ENCODE results near the gene IL6. TPM values are rescaled to one million over a fixed set of nuclear protein-coding genes. Genes with fewer than 3 reads are reported as not detected.
A peak's percentile ranks its signal among the peaks of the same experiment; 100 is the strongest.

Gene IL6
- polyA plus RNA-seq, 1 donor from 2014 or later, result not detected

- Histone ChIP-seq H3K27ac (ENCODE audit: low read length) (peak overlapping the region; percentile 23), H3K4me2 (ENCODE audit: low read length) (no peak overlapping the region), H3K79me2 (replicated peaks; ENCODE audit: insufficient read depth, low read length) (no peaks in the 10 kb centered on the region), H3K36me3 (ENCODE audit: insufficient read depth, low read length) (no peaks in the 10 kb centered on the region), H3K4me3 (ENCODE audit: low read length) (no peak overlapping the region), H3K27me3 (ENCODE audit: insufficient read depth, low read depth, low read length) (no peaks in the 10 kb centered on the region), H3F3A (ENCODE audit: insufficient read depth, low read length, poor library complexity, severe bottlenecking) (no peaks in the 10 kb centered on the region), H3K9ac (ENCODE audit: low read length) (no peak overlapping the region), H4K20me1 (ENCODE audit: insufficient read depth) (no peaks in the 10 kb centered on the region), H2AFZ (ENCODE audit: low read depth, low read length) (no peak overlapping the region), H3K9me2 (ENCODE audit: insufficient read depth, low read length) (no peaks in the 10 kb centered on the region), H3K9me3 (ENCODE audit: low read length) (no peaks in the 10 kb centered on the region)
- TF ChIP-seq EZH2 (IDR thresholded peaks at IDR 0.05; ENCODE audit: borderline replicate concordance, insufficient read depth, low read length, poor library complexity, severe bottlenecking) (no peak), RAD21 (conservative IDR thresholded peaks at IDR 0.05) (no peak), POLR2AphosphoS5 (IDR thresholded peaks at IDR 0.05) (no peak), EP300 (conservative IDR thresholded peaks at IDR 0.05; ENCODE audit: poor library complexity, severe bottlenecking) (no peak), REST (IDR thresholded peaks at IDR 0.05; ENCODE audit: borderline replicate concordance) (no peak), SMC3 (conservative IDR thresholded peaks at IDR 0.05; ENCODE audit: poor library complexity) (no peak), TAF1 (IDR thresholded peaks at IDR 0.05; ENCODE audit: low read depth) (no peak), MXI1 (conservative IDR thresholded peaks at IDR 0.05; ENCODE audit: poor library complexity, severe bottlenecking) (no peak)
- TF ChIP-seq, protein P1, sequence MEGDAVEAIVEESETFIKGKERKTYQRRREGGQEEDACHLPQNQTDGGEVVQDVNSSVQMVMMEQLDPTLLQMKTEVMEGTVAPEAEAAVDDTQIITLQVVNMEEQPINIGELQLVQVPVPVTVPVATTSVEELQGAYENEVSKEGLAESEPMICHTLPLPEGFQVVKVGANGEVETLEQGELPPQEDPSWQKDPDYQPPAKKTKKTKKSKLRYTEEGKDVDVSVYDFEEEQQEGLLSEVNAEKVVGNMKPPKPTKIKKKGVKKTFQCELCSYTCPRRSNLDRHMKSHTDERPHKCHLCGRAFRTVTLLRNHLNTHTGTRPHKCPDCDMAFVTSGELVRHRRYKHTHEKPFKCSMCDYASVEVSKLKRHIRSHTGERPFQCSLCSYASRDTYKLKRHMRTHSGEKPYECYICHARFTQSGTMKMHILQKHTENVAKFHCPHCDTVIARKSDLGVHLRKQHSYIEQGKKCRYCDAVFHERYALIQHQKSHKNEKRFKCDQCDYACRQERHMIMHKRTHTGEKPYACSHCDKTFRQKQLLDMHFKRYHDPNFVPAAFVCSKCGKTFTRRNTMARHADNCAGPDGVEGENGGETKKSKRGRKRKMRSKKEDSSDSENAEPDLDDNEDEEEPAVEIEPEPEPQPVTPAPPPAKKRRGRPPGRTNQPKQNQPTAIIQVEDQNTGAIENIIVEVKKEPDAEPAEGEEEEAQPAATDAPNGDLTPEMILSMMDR (IDR thresholded peaks at IDR 0.05; ENCODE audit: poor library complexity, severe bottlenecking), result no peak
Observed at GRCh38 chr7:22743014-22743413, 16.0 kb downstream of the IL6 start.

GRCh38 chr7:22751341-22751740 is 24.3 kb downstream of the IL6 start:
- no peak for TF ChIP-seq EP300 (conservative IDR thresholded peaks at IDR 0.05; ENCODE audit: poor library complexity, severe bottlenecking)
- TF ChIP-seq MXI1 (conservative IDR thresholded peaks at IDR 0.05; ENCODE audit: poor library complexity, severe bottlenecking), result no peak
- no peak for TF ChIP-seq EZH2 (IDR thresholded peaks at IDR 0.05; ENCODE audit: borderline replicate concordance, insufficient read depth, low read length, poor library complexity, severe bottlenecking)
- no peak for TF ChIP-seq POLR2AphosphoS5 (IDR thresholded peaks at IDR 0.05)
- TF ChIP-seq, protein P1 (IDR thresholded peaks at IDR 0.05; ENCODE audit: poor library complexity, severe bottlenecking), result no peak
- TF ChIP-seq RAD21 (conservative IDR thresholded peaks at IDR 0.05), result no peak
- no peak for TF ChIP-seq REST (IDR thresholded peaks at IDR 0.05; ENCODE audit: borderline replicate concordance)
- no peak for TF ChIP-seq TAF1 (IDR thresholded peaks at IDR 0.05; ENCODE audit: low read depth)
- no peak for TF ChIP-seq SMC3 (conservative IDR thresholded peaks at IDR 0.05; ENCODE audit: poor library complexity)
- no peaks in the 10 kb centered on the region for H3K9me3 ChIP-seq (ENCODE audit: low read length)
- no peaks in the 10 kb centered on the region for H3K27me3 ChIP-seq (ENCODE audit: insufficient read depth, low read depth, low read length)
- no peak overlapping the region for H2AFZ ChIP-seq (ENCODE audit: low read depth, low read length)
- no peak overlapping the region for H3K4me2 ChIP-seq (ENCODE audit: low read length)
- H3K27ac ChIP-seq (ENCODE audit: low read length), result no peak overlapping the region
- H3K36me3 ChIP-seq (ENCODE audit: insufficient read depth, low read length), result no peaks in the 10 kb centered on the region
- no peaks in the 10 kb centered on the region for H4K20me1 ChIP-seq (ENCODE audit: insufficient read depth)
- no peaks in the 10 kb centered on the region for H3K9me2 ChIP-seq (ENCODE audit: insufficient read depth, low read length)
- no peaks in the 10 kb centered on the region for H3K79me2 ChIP-seq (replicated peaks; ENCODE audit: insufficient read depth, low read length)
- H3K9ac ChIP-seq (ENCODE audit: low read length), result no peak overlapping the region
- H3K4me3 ChIP-seq (ENCODE audit: low read length), result no peak overlapping the region
- no peaks in the 10 kb centered on the region for H3F3A ChIP-seq (ENCODE audit: insufficient read depth, low read length, poor library complexity, severe bottlenecking)

Measured in neural cell (in vitro differentiated cells).